GM21576 (cell line): ENCODE results near the gene TOR2A.
A peak's percentile ranks its signal among the peaks of the same experiment; 100 is the strongest.

Experiments
- ATAC-seq: cut with Tn5 transposase; IDR thresholded peaks from one replicate; pipeline ENCODE4 v1.9.1; 2021; ENCODE audit warnings: mild to moderate bottlenecking, moderate library complexity; ENCODE audit not compliant: unreplicated experiment

TOR2A gene

DNA sequence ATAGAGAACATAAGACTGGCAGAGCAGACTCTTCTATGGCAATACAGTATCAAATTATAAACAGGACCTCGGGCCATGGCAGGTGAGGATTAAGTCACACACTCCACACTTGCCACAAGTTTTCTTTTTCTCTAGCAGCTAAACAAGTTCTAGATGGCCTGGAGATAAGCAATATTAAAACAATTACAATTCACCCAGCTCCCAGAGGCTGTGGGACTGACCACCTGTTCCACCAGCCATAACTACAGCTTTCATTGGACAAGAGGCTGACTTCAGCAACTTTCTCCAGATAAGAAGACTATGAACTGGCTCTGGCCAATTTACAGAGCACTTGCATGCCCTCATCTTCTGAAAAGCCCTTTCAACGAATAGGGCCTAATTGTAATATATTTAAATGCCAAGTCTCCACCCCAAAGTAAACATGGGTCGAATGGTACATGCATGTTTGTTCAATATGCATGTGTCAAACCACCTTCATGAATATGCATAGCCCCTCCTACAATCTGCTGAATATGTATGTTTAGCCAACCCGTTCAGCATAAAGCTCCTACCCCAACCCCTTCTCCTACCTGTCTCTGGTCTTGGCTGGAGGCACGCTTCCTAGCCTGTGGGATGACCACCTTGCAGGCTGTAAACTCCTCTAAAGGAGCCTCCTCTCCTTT lies 34.4 kb downstream of the TOR2A start:
- no peak for ATAC-seq

DNA sequence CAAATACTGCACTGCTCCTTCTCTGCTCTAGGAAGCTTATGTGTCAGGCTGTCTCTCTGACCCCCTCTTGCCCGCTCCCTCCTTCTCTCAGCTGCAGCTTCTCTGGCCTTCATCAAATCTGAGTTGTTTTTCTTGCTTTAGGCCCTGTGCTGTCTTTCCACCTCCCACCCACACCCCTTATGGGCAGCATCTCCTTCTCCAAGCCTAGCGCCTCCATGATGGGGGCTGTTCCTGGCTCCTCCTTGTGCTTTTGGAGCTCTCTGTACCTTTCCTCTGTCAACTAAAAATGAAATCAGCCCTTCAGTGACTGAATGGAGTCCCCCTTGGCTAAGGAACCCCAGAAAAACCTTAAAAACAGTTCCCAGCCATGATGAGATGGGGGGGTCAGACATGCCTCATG lies 35.0 kb downstream of the TOR2A start:
- ATAC-seq, result no peak

DNA sequence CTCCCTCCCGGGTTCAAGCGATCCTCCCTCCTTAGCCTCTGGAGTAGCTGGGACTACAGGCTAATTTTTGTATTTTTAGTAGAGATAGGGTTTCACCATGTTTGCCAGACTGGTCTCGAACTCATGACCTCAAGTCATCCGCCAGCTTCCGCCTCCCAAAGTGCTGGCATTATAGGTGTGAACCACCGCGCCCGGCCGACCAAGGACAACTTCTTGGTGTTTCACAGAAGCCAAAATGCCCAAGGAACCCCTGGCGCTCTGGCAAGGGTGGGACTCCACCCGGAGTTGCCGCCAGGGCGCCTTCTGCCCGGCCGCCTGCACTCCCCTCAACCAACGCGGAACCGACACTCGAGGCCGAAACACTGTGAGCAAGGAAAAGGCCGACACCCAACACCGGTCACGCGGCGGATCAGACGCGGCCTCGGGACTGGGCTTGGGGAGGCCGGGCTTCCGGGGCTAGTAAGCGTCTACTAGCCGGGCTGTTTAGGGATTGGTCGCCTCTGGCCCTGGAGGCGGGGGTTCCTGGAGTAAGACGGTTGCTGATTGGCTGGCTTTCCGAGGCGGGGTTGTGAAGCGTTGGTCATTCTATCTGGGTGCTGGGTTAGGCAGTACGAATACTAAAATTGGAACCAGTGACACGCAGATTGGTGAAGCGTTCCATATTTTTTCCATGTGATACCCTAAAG lies 36.0 kb downstream of the TOR2A start:
- peak; percentile 86 for ATAC-seq

DNA sequence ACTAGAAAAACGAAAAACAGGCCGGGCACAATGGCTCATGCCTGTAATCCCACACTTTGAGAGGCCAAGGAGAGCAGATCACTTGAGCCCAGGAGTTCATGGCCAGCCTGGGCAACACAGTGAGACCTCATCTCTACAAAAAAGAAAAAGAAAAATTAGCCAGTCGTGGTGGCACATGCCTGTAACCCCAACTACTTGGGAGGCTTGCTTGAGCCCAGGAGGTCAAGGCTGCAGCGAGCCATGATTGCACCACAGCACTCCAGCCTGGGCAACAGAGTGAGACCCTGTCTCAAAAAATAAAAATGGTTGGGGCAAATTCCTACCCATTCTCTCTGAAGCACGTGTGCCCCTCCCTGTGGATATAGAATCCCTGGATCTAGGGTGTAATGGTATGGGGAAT lies 36.7 kb downstream of the TOR2A start:
- no peak for ATAC-seq

DNA sequence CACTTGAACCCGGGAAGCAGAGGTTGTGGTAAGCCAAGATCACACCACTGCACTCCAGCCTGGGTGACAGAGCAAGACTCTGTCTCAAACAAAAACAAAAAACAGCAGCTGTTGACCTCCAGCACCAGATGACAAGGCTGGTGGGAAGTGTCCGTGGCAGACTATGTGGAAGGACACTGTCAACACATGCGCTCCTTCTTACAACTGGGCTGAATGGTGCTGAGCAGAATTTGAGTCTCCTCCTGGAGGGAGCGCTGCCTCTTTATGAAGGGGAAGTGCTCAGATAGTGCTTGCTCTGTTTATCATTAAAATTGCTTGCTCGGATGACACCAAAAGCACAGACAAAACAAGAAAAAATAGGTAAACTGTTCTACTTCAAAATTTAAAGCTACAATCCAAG lies 37.5 kb downstream of the TOR2A start:
- ATAC-seq, result no peak

DNA sequence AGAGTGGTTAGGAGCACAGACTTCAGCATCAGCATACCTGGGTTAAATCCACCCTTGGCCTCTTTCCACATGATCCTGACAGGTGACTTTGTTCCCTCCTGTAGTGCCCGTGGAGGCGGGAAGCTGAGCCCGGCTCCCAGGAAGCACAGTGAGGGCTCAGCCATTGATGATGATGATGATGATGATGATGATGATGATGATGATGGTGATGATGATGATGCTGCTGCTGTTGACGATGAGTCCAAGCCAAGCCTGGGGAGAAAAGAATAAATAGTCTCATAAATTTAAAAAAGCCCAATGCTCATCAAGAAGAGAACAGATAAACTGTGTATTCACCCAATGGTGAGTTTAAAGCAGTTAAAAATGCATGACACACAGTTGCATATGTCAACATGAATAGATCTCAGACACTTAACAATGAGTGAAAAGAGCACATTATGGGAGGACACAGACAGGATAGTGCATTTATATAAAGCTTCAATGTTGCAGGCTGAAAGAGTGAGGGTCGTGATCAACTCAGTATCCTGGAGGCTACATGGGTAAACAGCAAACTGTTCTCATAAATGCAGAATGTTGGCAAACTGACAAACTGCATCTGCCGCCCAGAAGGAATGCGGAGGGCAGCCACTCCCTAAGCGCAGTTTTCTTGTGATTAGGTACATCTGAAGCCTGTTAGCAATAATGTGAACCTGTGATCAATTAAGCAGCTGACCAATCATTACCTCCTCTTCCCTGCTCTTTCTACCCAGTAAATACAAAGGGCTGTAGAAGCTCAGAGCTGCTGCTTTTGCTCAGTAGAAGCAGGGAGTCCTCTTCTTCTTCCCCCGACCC lies 40.0 kb downstream of the TOR2A start:
- ATAC-seq, result no peak

DNA sequence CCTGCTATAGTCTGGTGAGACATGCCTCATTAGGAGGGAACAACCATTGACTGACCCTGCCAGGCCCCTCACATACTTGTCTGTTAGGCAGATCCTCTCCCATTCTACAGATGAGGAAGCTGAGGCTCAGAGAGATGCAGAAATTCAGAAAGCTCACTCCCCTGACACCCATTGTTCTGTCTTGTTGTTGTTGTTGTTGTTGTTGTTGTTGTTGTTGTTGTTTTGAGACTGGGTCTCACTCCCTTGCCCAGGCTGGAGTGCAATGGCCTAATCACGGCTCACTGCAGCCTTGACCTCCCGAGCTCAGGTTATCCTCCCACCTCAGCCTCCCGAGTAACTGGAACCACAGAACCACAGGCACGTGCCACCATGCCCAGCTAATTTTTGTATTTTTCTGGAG lies 41.4 kb downstream of the TOR2A start:
- ATAC-seq, result no peak

DNA sequence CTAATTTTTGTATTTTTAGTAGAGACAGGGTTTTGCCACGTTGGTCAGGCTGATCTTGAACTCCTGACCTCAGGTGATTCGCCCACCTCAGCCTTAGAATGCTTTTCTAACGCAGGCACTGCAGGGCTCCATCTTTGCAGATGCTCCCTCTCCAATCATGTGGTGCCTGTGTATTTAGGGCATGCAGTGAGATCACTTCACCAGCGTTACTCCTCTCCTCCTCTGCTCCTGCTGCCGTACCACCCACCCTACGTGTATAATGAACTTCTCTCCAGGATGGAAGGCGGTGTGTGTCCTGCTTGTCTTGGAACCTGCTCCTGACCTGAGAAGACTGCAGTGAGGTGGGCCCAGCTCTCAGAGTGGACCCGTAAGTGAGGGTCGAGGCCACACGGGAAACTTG lies 42.0 kb downstream of the TOR2A start:
- ATAC-seq, result no peak

DNA sequence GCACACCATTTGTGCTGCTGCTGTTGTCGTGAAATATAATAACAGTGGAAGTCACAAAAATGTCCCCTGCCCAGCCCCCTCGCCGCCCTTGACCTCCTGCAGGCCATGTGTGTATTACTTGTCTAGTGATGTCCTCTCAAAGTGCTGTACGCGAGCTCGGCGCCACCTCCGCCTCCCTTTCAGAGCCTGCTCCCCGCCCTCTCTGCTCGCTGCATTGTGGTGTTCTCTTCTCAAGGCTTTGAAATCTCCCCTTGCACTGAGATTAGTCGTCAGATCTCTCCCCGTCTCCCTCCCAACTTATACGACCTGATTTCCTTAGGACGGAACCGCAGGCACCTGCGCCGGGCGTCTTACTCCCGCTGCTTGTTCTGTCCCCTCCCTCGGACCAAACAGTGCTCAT lies 43.0 kb downstream of the TOR2A start:
- no peak for ATAC-seq

DNA sequence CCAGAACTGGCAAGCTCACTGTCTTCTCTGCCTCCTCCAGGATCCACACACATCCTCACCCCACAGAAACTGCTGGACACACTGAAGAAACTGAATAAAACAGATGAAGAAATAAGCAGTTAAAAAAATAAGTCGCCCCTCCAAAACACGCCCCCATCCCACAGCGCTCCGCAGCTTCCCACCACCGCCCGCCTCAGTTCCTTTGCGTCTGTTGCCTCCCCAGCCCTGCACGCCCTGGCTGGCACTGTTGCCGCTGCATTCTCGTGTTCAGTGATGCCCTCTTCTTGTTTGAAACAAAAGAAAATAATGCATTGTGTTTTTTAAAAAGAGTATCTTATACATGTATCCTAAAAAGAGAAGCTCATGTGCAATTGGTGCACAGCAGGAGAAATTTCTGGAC lies 44.4 kb downstream of the TOR2A start:
- ATAC-seq, result no peak

DNA sequence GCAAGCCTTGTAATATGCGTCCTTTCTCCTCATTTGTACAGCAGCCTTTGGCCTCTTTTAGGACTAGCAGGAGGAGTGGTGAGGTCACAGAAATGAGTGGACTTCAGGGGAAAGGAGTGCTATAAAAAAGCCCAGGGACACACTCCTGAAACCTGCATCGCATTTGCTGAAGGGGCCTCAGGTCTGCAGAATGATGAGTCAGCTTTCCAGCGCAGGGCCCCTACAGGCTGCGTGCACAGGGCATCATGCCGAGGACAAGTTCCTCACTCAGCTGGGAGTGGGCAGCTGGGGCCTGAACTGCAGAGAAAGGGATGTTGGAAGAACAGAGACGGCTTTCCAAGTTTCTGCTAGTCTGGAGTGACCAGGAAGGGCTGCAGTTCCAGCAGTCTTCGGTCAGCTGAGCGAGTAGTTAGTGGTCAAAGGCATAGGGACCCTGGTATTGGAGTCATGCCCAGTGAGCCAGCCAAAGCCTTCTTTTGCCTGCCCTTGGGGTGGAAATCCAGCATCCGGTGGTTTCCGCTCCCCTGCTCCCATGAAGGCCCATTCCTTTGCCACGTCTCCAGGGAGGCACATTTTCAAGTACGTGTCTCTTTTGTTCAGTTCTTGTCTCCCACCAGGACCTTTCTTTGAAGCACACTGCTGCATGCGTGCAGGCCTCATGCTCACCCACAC lies 45.6 kb downstream of the TOR2A start:
- no peak for ATAC-seq

DNA sequence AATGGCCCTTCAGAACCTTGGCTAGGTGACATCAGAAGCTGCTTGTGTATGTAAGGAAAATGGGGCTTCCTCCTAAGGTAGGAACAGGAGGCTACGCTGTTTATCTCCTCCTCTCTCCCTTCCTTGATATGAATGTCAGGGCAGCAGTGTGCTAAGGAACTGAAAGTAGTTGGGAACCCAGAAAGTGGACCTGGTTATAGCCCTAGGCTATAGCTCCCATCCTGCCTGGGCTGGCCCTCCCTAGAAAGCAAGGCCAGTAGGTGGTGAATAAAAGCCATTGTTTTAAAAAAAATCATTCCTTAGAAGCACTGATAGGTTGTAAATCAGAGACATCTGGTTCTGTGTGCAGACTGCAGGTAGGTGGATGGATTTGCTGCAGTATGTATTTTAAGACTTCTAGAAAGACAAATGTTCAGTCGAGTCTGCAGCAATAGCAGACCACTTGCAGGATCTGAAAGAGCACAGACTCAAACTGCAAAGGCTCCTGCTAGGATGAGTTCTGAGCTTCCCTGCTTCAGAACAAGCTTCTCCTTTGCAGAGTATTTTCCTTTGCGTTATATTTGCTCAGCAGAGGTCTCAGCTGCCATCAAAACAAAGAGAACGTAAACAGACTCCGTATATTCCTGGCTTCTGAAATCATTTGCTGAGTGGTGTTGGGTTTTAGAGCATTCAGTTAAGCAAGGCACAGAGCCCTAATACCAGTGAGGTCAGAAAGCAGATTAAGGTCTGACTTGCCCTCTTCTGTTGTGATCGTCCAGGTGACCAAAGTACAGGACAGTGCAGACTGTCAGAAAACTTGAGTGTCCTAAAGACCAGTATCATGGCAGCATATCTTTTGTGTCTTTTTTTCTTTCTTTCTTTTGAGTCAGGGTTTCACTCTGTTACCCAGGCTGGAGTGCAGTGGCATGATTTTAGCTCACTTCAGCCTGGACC lies 48.4 kb downstream of the TOR2A start:
- no peak for ATAC-seq

DNA sequence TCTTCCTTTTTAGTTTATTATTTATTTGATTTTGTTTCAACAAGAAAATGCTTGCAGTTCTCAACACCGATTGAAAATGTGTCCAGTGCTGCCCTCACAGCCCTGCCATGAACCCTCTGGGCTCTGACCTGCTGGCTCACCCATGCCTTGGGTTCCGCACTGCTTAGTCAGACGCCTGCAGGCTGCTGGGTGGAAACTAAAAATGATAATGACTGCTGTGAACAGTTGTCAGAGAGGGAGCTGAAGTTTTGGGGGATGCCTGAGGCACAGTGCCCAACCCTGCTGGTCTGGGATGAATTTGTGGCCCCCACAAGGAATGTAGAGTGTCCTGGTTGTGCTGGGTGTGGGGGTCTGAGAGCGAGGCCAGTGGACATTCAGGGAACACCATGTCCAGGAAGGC lies 50.5 kb downstream of the TOR2A start:
- no peak for ATAC-seq

DNA sequence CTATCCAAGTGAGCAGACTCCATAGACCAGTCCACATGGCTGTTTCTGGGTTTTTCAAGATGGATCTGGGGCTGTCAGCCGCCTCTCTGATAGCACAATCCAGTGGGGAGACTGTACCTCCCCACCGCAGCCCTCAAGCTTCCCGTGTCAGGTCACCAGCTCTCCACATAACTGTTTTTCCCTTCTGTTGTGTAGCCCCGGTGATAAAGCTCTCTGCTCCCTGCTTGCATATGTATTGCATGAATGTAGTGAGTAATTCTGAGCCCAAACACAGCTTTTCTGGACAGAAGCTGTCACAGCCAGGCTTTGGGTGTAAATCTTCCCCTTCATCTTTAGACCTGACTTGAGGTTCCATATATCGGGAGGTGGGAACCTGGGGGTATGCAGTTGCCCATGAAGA lies 51.4 kb downstream of the TOR2A start:
- ATAC-seq, result no peak

DNA sequence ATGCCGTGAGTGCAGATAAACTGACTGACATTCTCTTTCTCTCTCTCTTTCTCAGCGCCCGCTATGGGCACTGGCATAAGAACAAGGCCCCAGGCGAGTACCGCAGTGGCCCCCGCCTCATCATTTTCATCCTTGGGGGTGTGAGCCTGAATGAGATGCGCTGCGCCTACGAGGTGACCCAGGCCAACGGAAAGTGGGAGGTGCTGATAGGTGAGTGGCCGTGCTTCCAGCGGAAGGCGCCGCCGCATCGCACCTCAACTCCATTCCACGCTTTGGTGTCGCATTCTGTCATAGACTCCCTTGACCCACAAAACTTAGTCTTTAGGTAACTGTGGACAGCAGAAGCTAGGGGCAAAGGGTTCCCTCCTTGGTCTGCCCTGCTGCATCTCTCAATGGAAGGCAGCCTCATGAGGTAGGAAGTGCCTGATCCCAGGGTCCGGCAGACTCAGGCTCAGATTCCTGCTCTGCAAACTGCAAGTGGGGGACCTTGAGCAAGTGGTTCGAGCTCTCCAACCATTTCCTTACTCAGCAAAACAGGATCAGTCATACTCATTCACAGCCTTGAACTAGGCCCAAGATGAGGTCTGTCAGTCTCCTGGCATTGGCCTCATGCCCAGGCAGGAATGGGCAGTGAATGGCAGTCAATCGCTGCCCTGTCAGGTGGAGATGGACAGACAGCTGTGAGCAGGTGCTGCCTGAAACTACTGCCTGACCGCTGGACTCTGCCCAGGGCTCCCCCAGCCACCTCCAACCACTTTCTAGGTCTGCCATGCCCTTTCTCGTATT lies 52.5 kb downstream of the TOR2A start:
- ATAC-seq, result no peak
